Measurements from ENCODE around the gene TMED5.
"Not testable (repeated sequence)": the region's sequence is repeated elsewhere in the genome, so short reads cannot be mapped to it uniquely, and the experiment has no call there.

TMED5 gene

GRCh38 chr1:93190432-93190831 is 10.2 kb upstream of the TMED5 start:
- TF ChIP-seq CTCF (IDR thresholded peaks at IDR 0.05; ENCODE audit: insufficient read depth, missing control alignments): no peak
- DNase-seq (ENCODE audit: insufficient read length, low spot score) (no peak), FAIRE-seq (no peak)

DNA sequence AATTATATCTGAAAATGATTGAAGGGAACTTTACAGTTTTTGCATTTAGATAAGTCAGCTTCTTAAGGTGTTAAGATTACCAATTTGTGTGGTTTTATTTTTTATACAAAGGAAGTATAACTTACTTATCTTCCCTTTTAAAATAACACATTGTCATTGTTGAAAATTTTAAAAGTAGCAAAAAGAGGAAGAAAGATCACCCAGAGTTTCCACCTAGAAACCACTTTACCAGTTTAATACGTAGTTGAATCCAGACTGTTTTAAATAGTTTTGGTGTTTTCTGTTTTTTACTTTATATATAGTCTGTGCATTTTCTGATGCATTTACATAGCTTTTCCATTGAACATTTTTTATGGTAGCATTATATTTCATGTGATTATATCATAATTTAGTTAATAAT is 6.5 kb upstream of the TMED5 start:
- FAIRE-seq (no peak), DNase-seq (ENCODE audit: insufficient read length, low spot score) (no peak)
- no peak for TF ChIP-seq CTCF (IDR thresholded peaks at IDR 0.05; ENCODE audit: insufficient read depth, missing control alignments)

DNA sequence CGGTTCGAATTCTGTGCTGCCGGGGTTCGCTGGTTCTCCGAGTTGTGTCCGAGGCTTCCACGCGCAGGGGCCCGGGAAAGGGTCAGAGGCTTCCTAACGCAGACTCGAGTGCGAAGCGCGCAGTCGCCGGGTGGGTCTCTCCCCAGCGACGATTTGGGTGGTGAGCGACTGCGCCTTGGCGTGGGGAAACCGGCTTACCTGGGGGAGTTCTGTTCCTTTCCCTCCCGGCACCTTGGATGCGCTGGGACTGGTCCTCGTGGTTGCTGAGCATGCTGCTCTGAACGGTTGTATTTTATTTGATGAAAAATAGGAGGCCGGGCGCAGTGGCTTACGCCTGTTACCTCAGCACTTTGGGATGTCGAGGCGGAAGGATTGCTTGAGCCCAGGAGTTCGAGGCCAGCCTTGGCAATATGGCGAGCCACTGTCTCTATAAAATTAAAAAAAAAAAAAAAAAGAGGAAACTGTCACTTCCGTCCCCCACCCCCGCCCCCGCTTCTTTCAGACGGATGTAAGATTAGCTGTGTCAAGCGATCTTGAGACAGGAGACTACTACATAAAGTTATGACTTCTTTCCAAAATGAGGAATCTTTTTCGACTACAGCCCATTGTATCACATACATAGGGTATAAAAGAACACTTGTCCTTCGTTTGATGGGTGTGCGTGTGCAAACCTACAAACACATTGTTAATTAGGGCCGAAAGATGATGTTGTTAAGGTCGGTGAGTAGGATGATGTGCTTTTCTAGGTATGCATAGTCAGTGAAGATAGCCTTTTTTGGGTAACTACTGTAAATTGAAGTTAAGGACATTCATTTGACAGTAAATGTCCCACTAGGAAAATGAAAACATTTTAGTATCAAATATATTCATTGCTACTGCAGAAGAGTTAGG is 755 bp upstream of the TMED5 start, which contains the start of gene CCDC18:
TSS of gene CCDC18 (plus strand) at position 2 of the 891 bp plus-strand sequence. CDS start 2,638 bp downstream, outside the sequence.
- no peak for TF ChIP-seq CTCF (IDR thresholded peaks at IDR 0.05; ENCODE audit: insufficient read depth, missing control alignments)
- FAIRE-seq (no peak), DNase-seq (ENCODE audit: insufficient read length, low spot score) (no peak)

DNA sequence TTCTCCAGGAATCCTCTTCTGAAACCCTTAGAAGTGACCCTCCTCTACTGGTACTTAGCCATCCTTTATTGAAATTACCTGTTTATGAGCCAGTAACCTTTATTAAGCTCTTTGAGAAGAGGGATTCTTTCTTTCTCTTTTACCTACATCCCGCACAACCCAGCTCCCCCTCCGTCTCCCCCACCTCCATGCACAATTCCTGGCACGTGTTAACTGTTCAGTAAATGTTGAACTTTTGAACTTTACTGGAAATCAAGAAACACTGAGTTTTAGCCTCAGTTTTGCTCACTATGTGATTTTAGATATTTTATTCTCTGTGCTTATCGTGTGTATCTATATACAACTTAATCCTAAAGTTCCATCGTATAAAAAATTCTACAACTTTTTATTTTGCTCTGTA is 1.8 kb downstream of the TMED5 start:
- FAIRE-seq (no peak), DNase-seq (ENCODE audit: insufficient read length, low spot score) (no peak)
- no peak for TF ChIP-seq CTCF (IDR thresholded peaks at IDR 0.05; ENCODE audit: insufficient read depth, missing control alignments)

DNA sequence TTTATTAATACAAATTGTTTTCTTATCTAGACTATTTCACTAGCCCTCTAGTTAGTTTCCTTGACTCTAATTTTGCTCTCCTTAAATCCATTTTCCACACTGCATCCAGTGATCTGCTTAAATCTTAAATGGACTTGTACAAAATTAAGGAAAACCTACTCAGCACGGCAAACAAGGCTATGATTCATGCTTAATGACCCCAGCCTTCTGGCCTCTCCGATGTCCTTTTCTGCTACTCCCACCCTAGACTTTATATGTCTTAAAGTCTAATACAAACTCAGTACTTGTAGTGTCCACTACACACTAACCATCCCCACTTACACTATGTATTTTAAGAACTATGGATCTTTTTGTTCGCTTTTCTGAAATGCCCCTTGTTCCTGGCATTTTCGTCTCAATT is 2.2 kb downstream of the TMED5 start:
- DNase-seq (ENCODE audit: insufficient read length, low spot score) (no peak), FAIRE-seq (no peak)
- TF ChIP-seq CTCF (IDR thresholded peaks at IDR 0.05; ENCODE audit: insufficient read depth, missing control alignments): no peak

DNA sequence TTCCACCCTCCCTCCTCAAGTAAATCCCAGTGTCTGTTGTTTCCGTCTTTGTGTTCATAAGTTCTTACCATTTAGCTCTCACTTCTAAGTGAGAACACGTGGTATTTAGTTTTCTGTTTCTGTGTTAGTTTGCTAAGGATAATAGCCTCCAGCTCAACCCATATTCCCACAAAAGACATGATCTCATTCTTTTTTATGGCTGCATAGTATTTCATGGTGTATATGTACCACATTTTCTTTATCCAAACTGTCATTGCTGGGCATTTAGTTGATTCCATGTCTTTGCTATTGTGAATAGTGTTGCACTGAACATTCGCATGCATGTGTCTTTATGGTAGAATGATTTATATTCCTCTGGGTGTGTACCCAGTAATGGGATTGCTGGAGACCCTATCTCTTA is 5.6 kb downstream of the TMED5 start:
- not testable (repeated sequence) for FAIRE-seq; DNase-seq (ENCODE audit: insufficient read length, low spot score)

- FAIRE-seq (no peak), DNase-seq (ENCODE audit: insufficient read length, low spot score) (no peak)
- TF ChIP-seq CTCF (IDR thresholded peaks at IDR 0.05; ENCODE audit: insufficient read depth, missing control alignments): no peak
Observed at GRCh38 chr1:93172778-93173177, 7.4 kb downstream of the TMED5 start.

Measured in D721Med (cell line).